ENCODE results near the gene POP4.
"Not testable (repeated sequence)": the region's sequence is repeated elsewhere in the genome, so short reads cannot be mapped to it uniquely, and the experiment has no call there.

The POP4 gene

GRCh38 chr19:29610574-29611271 is 4.6 kb downstream of the POP4 start:
- DNase-seq (ENCODE audit: low read depth): peak; percentile 75

- no peak for DNase-seq (ENCODE audit: low read depth)
Observed at GRCh38 chr19:29612121-29612520, 6.0 kb downstream of the POP4 start.

- no peak for DNase-seq (ENCODE audit: low read depth)
Observed at GRCh38 chr19:29612801-29613595, 6.9 kb downstream of the POP4 start.

- no peak for DNase-seq (ENCODE audit: low read depth)
Observed at GRCh38 chr19:29614046-29614445, 8.0 kb downstream of the POP4 start.

GRCh38 chr19:29614780-29615179 is 8.7 kb downstream of the POP4 start:
- no peak for DNase-seq (ENCODE audit: low read depth)

- no peak for DNase-seq (ENCODE audit: low read depth)
Observed at GRCh38 chr19:29615891-29616425, 9.9 kb downstream of the POP4 start.

- no peak for DNase-seq (ENCODE audit: low read depth)
Observed at GRCh38 chr19:29616541-29616940, 10.5 kb downstream of the POP4 start.

- no peak for DNase-seq (ENCODE audit: low read depth)
Observed at GRCh38 chr19:29617366-29618266, 11.5 kb downstream of the POP4 start.

- no peak for DNase-seq (ENCODE audit: low read depth)
Observed at GRCh38 chr19:29618434-29618833, 12.4 kb downstream of the POP4 start.

GRCh38 chr19:29618871-29619270 is 12.8 kb downstream of the POP4 start:
- DNase-seq (ENCODE audit: low read depth): no peak

GRCh38 chr19:29620931-29621351 is 14.9 kb downstream of the POP4 start:
- DNase-seq (ENCODE audit: low read depth): peak; percentile 59

GRCh38 chr19:29622166-29623070 is 16.3 kb downstream of the POP4 start:
- DNase-seq (ENCODE audit: low read depth): no peak

- DNase-seq (ENCODE audit: low read depth): peak; percentile 71
Observed at GRCh38 chr19:29623726-29624488, 17.8 kb downstream of the POP4 start.

- no peak for DNase-seq (ENCODE audit: low read depth)
Observed at GRCh38 chr19:29624489-29625185, 18.6 kb downstream of the POP4 start.

- DNase-seq (ENCODE audit: low read depth): no peak
Observed at GRCh38 chr19:29625186-29625651, 19.1 kb downstream of the POP4 start.

GRCh38 chr19:29626386-29626785 is 20.3 kb downstream of the POP4 start:
- DNase-seq (ENCODE audit: low read depth): no peak

- DNase-seq (ENCODE audit: low read depth): not testable (repeated sequence)
Observed at GRCh38 chr19:29626832-29627231, 20.7 kb downstream of the POP4 start.

- DNase-seq (ENCODE audit: low read depth): no peak
Observed at GRCh38 chr19:29628661-29629385, 22.7 kb downstream of the POP4 start.
